Endothelial cell (in vitro differentiated cells): ENCODE data around the gene MCTP1. TPM values are rescaled to one million over a fixed set of nuclear protein-coding genes. Genes with fewer than 3 reads are reported as not detected.

Experiments
- DNase-seq: peaks from one replicate; pipeline ENCODE4 v3.0.0; 2021; ENCODE audit warnings: low spot score
- H3K27ac Mint-ChIP-seq: one replicate; pipeline ENCODE4 v1.8.0; 2021; ENCODE audit warnings: mixed read lengths, inconsistent platforms; ENCODE audit not compliant: unreplicated experiment
- H3K27me3 Mint-ChIP-seq: one replicate; pipeline ENCODE4 v1.8.0; 2021; ENCODE audit warnings: mild to moderate bottlenecking, moderate library complexity, mixed read lengths, inconsistent platforms; ENCODE audit not compliant: unreplicated experiment
- H3K36me3 Mint-ChIP-seq: one replicate; pipeline ENCODE4 v1.8.0; 2021; ENCODE audit warnings: mild to moderate bottlenecking, low read depth, mixed read lengths, inconsistent platforms; ENCODE audit not compliant: unreplicated experiment
- H3K4me1 Mint-ChIP-seq: one replicate; pipeline ENCODE4 v1.8.0; 2021; ENCODE audit warnings: mild to moderate bottlenecking, mixed read lengths, inconsistent platforms; ENCODE audit not compliant: unreplicated experiment
- H3K4me3 Mint-ChIP-seq: one replicate; pipeline ENCODE4 v1.8.0; 2021; ENCODE audit warnings: mild to moderate bottlenecking, mixed read lengths, inconsistent platforms; ENCODE audit not compliant: unreplicated experiment
- H3K9me3 Mint-ChIP-seq: one replicate; pipeline ENCODE4 v1.8.0; 2021; ENCODE audit warnings: mixed read lengths, inconsistent platforms; ENCODE audit not compliant: unreplicated experiment
- total RNA-seq: library from RNA; stranded (reverse); fragmentation: NEBNext Ultra II Directional; extraction: Animal tissue kit (Norgen Biotek cat#: 25700); gene quantifications from one replicate; pipeline ENCODE4 v1.2.1, GENCODE V29; 2021; ENCODE audit not compliant: unreplicated experiment
- TF ChIP-seq, protein P1 (sequence below): fragments of 200-600 bp; sonication (generic); IDR thresholded peaks from one replicate; pipeline ENCODE4 v1.5.0; 2021; ENCODE audit warnings: antibody characterized with exemption; ENCODE audit not compliant: unreplicated experiment

Gene MCTP1
- total RNA-seq, 1 donor from 2014 or later, result 2.2 TPM

DNA sequence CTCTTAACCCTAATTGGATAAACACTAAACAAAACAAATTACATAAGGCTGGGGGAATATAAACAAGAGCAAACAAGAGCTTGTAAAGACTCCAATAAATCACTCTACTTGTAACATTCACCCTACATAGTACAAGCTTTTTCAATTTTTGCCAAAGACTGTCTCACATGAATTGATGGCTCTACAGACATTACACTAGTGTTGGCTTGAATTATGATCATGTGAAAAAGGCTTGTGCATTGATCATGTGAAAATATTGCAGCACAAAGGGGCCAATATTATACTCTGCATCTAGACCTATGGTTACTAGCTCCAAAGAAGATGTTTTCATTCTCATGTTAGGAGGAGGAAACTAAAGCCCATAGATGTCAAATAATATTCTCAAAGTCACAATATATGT, 212.6 kb downstream of the MCTP1 start:
- Mint-ChIP-seq H3K27ac (no peak overlapping the region), H3K4me3 (no peak overlapping the region), H3K27me3 (no peaks in the 10 kb centered on the region), H3K4me1 (peaks cover 7% of the 10 kb centered on the region), H3K9me3 (no peaks in the 10 kb centered on the region), H3K36me3 (no peaks in the 10 kb centered on the region)
- TF ChIP-seq, protein P1, sequence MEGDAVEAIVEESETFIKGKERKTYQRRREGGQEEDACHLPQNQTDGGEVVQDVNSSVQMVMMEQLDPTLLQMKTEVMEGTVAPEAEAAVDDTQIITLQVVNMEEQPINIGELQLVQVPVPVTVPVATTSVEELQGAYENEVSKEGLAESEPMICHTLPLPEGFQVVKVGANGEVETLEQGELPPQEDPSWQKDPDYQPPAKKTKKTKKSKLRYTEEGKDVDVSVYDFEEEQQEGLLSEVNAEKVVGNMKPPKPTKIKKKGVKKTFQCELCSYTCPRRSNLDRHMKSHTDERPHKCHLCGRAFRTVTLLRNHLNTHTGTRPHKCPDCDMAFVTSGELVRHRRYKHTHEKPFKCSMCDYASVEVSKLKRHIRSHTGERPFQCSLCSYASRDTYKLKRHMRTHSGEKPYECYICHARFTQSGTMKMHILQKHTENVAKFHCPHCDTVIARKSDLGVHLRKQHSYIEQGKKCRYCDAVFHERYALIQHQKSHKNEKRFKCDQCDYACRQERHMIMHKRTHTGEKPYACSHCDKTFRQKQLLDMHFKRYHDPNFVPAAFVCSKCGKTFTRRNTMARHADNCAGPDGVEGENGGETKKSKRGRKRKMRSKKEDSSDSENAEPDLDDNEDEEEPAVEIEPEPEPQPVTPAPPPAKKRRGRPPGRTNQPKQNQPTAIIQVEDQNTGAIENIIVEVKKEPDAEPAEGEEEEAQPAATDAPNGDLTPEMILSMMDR, result no peak
- DNase-seq, result no peak

DNA sequence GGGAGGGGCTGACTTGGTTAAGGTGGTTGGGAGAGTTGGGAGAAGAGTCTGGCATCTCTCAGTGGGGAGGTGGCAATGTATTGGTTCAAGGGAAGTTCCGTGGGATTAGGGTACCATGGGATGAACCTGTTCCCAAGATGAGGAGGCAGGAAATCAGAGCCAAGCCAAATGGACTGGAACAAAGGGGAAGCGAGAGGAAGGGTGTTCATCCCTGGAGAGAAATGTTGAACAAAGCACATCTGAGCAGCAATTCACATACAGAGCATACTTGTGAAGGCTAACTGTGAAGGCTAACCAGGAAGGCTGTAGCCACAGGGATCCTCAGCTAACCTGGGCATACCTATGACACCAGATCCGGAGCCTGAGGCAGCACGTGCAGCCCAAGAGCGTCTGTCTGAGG, 214.0 kb downstream of the MCTP1 start:
- Mint-ChIP-seq H3K27ac (no peak overlapping the region), H3K4me1 (peaks cover 7% of the 10 kb centered on the region), H3K36me3 (no peaks in the 10 kb centered on the region), H3K4me3 (no peak overlapping the region), H3K9me3 (no peaks in the 10 kb centered on the region), H3K27me3 (no peaks in the 10 kb centered on the region)
- TF ChIP-seq, protein P1, result no peak
- no peak for DNase-seq

DNA sequence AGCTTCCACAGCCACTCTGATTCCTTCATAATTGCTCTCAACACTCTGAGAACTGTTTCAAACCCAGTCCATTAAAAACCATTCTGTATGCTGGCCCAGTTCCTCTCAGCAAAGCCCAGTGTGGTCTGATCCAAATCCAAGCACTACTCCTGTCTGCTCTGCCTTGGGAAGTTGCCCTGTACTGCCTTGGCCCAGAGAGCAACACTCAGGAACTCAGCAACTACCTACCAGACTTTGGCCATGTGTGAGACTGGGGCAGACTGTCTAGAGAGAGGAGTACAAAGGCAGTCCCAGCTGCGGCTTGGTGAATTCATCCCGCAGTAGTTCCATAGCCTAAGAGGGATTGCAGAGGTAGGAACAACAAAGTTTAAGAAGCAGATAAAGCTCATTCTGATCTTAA, 214.4 kb downstream of the MCTP1 start:
- no peaks in the 10 kb centered on the region for H3K27me3 Mint-ChIP-seq
- no peak for DNase-seq
- H3K9me3 Mint-ChIP-seq, result no peaks in the 10 kb centered on the region
- H3K4me3 Mint-ChIP-seq, result no peak overlapping the region
- H3K36me3 Mint-ChIP-seq, result no peaks in the 10 kb centered on the region
- no peak overlapping the region for H3K27ac Mint-ChIP-seq
- TF ChIP-seq, protein P1, result no peak
- peaks cover 7% of the 10 kb centered on the region for H3K4me1 Mint-ChIP-seq

DNA sequence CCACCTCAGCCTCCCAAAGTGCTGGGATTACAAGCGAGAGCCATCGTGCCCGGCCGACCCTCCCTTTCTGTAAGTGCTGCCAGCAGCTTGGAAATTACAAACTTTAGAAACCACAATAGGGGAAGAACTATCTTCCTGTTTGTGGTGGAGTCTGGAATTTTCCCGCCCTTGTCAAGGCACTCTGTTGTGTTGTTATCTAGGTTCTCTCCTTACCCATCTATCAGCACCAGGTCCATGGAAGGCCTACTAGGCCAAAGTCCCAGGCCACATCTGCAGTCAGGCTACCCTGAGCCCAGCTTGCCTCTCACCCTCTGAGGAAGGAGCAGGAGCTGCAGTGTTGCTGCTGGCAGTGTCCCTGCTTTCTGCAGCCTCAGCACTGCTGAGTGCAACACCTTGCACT, 214.9 kb downstream of the MCTP1 start:
- peaks cover 7% of the 10 kb centered on the region for H3K4me1 Mint-ChIP-seq
- TF ChIP-seq, protein P1, result no peak
- H3K27me3 Mint-ChIP-seq, result no peaks in the 10 kb centered on the region
- no peak overlapping the region for H3K4me3 Mint-ChIP-seq
- H3K36me3 Mint-ChIP-seq, result no peaks in the 10 kb centered on the region
- no peak overlapping the region for H3K27ac Mint-ChIP-seq
- H3K9me3 Mint-ChIP-seq, result no peaks in the 10 kb centered on the region
- no peak for DNase-seq

DNA sequence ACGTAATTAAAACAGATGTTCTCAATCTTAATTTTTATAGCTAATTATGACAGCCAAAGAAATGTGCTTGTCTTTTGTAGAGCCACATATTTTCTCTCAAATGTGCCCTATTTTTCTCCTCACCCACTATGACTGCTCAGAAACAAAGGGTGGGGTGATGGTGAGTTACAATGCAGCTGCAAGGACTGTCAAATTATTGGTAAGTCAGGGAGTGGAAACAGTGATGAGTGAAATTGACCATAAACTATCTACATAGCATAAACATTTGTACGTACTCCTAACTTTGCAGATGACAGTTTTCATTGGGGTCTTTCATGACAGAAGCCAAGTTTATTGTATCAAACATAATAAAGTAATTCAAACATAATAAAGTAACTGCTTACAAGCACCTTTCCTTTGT, 215.9 kb downstream of the MCTP1 start:
- TF ChIP-seq, protein P1, result no peak
- no peaks in the 10 kb centered on the region for H3K9me3 Mint-ChIP-seq
- H3K27me3 Mint-ChIP-seq, result no peaks in the 10 kb centered on the region
- peaks cover 7% of the 10 kb centered on the region for H3K4me1 Mint-ChIP-seq
- no peak overlapping the region for H3K4me3 Mint-ChIP-seq
- no peak for DNase-seq
- H3K27ac Mint-ChIP-seq, result no peak overlapping the region
- no peaks in the 10 kb centered on the region for H3K36me3 Mint-ChIP-seq
